ENCODE data around the gene MEF2A. TPM values are rescaled to one million over a fixed set of nuclear protein-coding genes. Genes with fewer than 3 reads are reported as not detected.

The MEF2A gene
- total and polyA plus RNA-seq, 12 donors = 31.2 to 194 (median 167) TPM

GRCh38 chr15:99763827-99764226 lies 198.0 kb downstream of the MEF2A start:
- TF ChIP-seq CTCF (IDR thresholded peaks at IDR 0.05) = no peak
- H3K4me3 ChIP-seq = no peak overlapping the region
- ATAC-seq (no peak), DNase-seq (no peak)
- H3K4me1 ChIP-seq = no peaks in the 10 kb centered on the region
- no peaks in the 10 kb centered on the region for H3K9me3 ChIP-seq
- H3K36me3 ChIP-seq = no peaks in the 10 kb centered on the region
- intact Hi-C loops (cut with DNase I) = no loop called here
- WGBS, 2 donors = 90 to 93% methylated on average over 2 of the region's 2 CpGs
- no peaks in the 10 kb centered on the region for H3K27me3 ChIP-seq
- H3K27ac ChIP-seq = no peak overlapping the region

DNA sequence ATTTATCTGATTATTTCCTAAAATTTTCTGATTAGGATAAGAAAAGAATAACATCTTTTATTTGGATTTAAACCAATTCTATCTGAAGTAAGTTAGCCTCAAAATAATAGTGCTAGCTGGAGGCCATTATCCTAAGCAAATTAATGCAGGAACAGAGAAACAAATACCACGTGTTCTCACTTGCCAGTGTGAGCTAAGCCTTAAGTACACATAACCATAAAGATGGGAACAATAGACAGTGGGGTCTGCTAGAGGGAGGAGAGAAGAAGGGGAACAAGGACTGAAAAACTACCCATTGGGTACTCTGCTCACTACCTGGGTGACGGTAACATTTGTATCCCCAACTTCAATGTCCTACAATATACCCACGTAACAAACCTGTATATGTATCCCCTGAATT lies 198.7 kb downstream of the MEF2A start:
- no peak overlapping the region for H3K27ac ChIP-seq
- no peak overlapping the region for H3K4me3 ChIP-seq
- no peaks in the 10 kb centered on the region for H3K27me3 ChIP-seq
- no peaks in the 10 kb centered on the region for H3K9me3 ChIP-seq
- DNase-seq = no peak
- intact Hi-C loops (cut with DNase I) = no loop called here
- no peak for ATAC-seq
- no peak for TF ChIP-seq CTCF (IDR thresholded peaks at IDR 0.05)
- WGBS, 2 donors = 90 to 96% methylated on average over 3 of the region's 3 CpGs
- no peaks in the 10 kb centered on the region for H3K4me1 ChIP-seq
- no peaks in the 10 kb centered on the region for H3K36me3 ChIP-seq

Other genes starting within 250 kb of the MEF2A start
- 10 to 100 TPM in 8 of 10 donors, 1 to 10 TPM in 2; 7.0 to 13.4 (median 11.9) TPM for gene LYSMD4, start 167.5 kb downstream of the MEF2A start, total RNA-seq
- gene LYSMD4, start 167.5 kb downstream of the MEF2A start, polyA plus RNA-seq = 10 to 100 TPM in 1 of 2 donors, 1 to 10 TPM in 1; 6.4 to 16.7 TPM